ENCODE results near the gene COPE. TPM values are rescaled to one million over a fixed set of nuclear protein-coding genes. Genes with fewer than 3 reads are reported as not detected.
A peak's percentile ranks its signal among the peaks of the same experiment; 100 is the strongest.

COPE gene
- total and polyA plus RNA-seq, 2 of the 4 experiments (the other 2 are of a cell fraction): 347 to 461 TPM

- WGBS, 2 experiments (ENCODE audit: extremely low coverage in 2 of 2, insufficient read length in 1 of 2): 71% methylated on average over 11 of the region's 18 CpGs; no CpG with 5 or more reads in 1 of the 2 experiments
- H2BK5ac ChIP-seq (ENCODE audit: low read depth, low read length, poor library complexity, severe bottlenecking): no peak overlapping the region
- peak overlapping the region; percentile 55; the same call in 1 of the 2 replicates for H3K56ac ChIP-seq (ENCODE audit: extremely low read depth, insufficient read depth, low read length)
- H3K9ac ChIP-seq (ENCODE audit: low read depth, low read length): peak overlapping the region; percentile 56
- peak overlapping the region; percentile 17 for H4K91ac ChIP-seq (ENCODE audit: insufficient read depth, low read depth, low read length)
- peaks cover 11 to 43% of the 10 kb centered on the region in 2 experiments for H3K79me1 ChIP-seq (ENCODE audit: low read depth in 1 of 2, low read length in 2 of 2)
- H3K27ac ChIP-seq (ENCODE audit: insufficient read depth, low read length): peak overlapping the region; percentile 27; the same call in 1 of the 2 replicates
- H3K23ac ChIP-seq (ENCODE audit: low read depth, low read length): peak overlapping the region; percentile 53; the same call in 1 of the 2 replicates
- H2AK5ac ChIP-seq (ENCODE audit: low read depth, low read length): peak overlapping the region; percentile 94
- ChIA-PET CTCF (no interaction called here), POLR2A (ENCODE audit: unreplicated experiment) (no interaction called here)
- H3K4me2 ChIP-seq (ENCODE audit: low read depth, low read length): peak overlapping the region; percentile 82
- H4K20me1 ChIP-seq (ENCODE audit: insufficient read depth, low read length): peaks cover 16% of the 10 kb centered on the region; the same call in 1 of the 2 replicates
- DNase-seq: no peak
- no peaks in the 10 kb centered on the region for H3K9me3 ChIP-seq (ENCODE audit: control insufficient read depth, insufficient read depth, low read length)
- H3K4ac ChIP-seq (ENCODE audit: low read depth, low read length): peak overlapping the region; percentile 94
- dilution Hi-C loops (cut with HindIII; ENCODE audit: low sequenced_read_pairs, unreplicated experiment) (no loop called here), in situ Hi-C loops (cut with MboI; ENCODE audit: low sequenced_read_pairs) (no loop called here), intact Hi-C loops (cut with micrococcal nuclease) (no loop called here)
- peaks cover 6% of the 10 kb centered on the region for H3K4me1 ChIP-seq (ENCODE audit: control insufficient read depth, insufficient read depth, low read length)
- H3K14ac ChIP-seq (replicated peaks; ENCODE audit: low read depth, low read length): peak overlapping the region; percentile 81
- H2AFZ ChIP-seq (replicated peaks; ENCODE audit: low read length, poor library complexity): peak overlapping the region; percentile 89
- H3K18ac ChIP-seq (ENCODE audit: low read depth, low read length): peak overlapping the region; percentile 22; the same call in 1 of the 2 replicates
- H3K27me3 ChIP-seq (ENCODE audit: control insufficient read depth, insufficient read depth, low read length): no peaks in the 10 kb centered on the region
- H3K4me3 ChIP-seq (ENCODE audit: insufficient read depth, low read depth, low read length): peak overlapping the region; percentile 16
- peaks cover 10% of the 10 kb centered on the region for H3K9me1 ChIP-seq (ENCODE audit: insufficient read depth, low read length)
- peak overlapping the region; percentile 44; the same call in 1 of the 3 replicates for H2BK15ac ChIP-seq (ENCODE audit: low read depth, low read length)
- H3K36me3 ChIP-seq (ENCODE audit: control insufficient read depth, insufficient read depth, low read length): peaks cover 20% of the 10 kb centered on the region
- no peak for ATAC-seq (ENCODE audit: low read depth)
- H2BK20ac ChIP-seq (ENCODE audit: low read depth, low read length): 0 out of 2 replicates have a peak overlapping the region, but pooled peaks have one; percentile 26
- H2BK120ac ChIP-seq (ENCODE audit: low read depth, low read length): peak overlapping the region; percentile 69; the same call in 1 of the 2 replicates
- peak overlapping the region; percentile 51 to 94 for H4K8ac ChIP-seq (ENCODE audit: low read depth in 2 of 2, low read length in 2 of 2)
- no TSS peak for BruUV-seq (replicated peaks)
- H4K5ac ChIP-seq (ENCODE audit: low read depth, low read length): peak overlapping the region; percentile 87
- peak overlapping the region; percentile 77 for H2AK9ac ChIP-seq (replicated peaks; ENCODE audit: low read depth, low read length, poor library complexity)
- TF ChIP-seq POLR2A (IDR thresholded peaks at IDR 0.05; ENCODE audit: low read depth, low read length) (no peak), MAFK (IDR thresholded peaks at IDR 0.05; ENCODE audit: low read depth, low read length) (no peak), MAZ (IDR thresholded peaks at IDR 0.05; ENCODE audit: borderline replicate concordance, low read depth, low read length) (no peak), BHLHE40 (IDR thresholded peaks at IDR 0.05; ENCODE audit: low read depth, low read length) (no peak), CEBPB (IDR thresholded peaks at IDR 0.05; ENCODE audit: low read depth, low read length) (no peak), RAD21 (IDR thresholded peaks at IDR 0.05; ENCODE audit: low read length) (no peak), SMC3 (IDR thresholded peaks at IDR 0.05; ENCODE audit: low read depth, low read length) (no peak), NFE2L2 (IDR thresholded peaks at IDR 0.05; ENCODE audit: low read depth, low read length) (no peak), RFX5 (IDR thresholded peaks at IDR 0.05; ENCODE audit: low read depth, low read length) (no peak), ELK1 (IDR thresholded peaks at IDR 0.05; ENCODE audit: borderline replicate concordance, low read depth, low read length) (no peak), MXI1 (IDR thresholded peaks at IDR 0.05; ENCODE audit: borderline replicate concordance, low read depth, low read length) (no peak), FOS (IDR thresholded peaks at IDR 0.05; ENCODE audit: low read depth, low read length) (no peak)
- TF ChIP-seq, protein P1, sequence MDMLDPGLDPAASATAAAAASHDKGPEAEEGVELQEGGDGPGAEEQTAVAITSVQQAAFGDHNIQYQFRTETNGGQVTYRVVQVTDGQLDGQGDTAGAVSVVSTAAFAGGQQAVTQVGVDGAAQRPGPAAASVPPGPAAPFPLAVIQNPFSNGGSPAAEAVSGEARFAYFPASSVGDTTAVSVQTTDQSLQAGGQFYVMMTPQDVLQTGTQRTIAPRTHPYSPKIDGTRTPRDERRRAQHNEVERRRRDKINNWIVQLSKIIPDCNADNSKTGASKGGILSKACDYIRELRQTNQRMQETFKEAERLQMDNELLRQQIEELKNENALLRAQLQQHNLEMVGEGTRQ (IDR thresholded peaks at IDR 0.05; ENCODE audit: low read depth, low read length): no peak
- TF ChIP-seq, protein P2, sequence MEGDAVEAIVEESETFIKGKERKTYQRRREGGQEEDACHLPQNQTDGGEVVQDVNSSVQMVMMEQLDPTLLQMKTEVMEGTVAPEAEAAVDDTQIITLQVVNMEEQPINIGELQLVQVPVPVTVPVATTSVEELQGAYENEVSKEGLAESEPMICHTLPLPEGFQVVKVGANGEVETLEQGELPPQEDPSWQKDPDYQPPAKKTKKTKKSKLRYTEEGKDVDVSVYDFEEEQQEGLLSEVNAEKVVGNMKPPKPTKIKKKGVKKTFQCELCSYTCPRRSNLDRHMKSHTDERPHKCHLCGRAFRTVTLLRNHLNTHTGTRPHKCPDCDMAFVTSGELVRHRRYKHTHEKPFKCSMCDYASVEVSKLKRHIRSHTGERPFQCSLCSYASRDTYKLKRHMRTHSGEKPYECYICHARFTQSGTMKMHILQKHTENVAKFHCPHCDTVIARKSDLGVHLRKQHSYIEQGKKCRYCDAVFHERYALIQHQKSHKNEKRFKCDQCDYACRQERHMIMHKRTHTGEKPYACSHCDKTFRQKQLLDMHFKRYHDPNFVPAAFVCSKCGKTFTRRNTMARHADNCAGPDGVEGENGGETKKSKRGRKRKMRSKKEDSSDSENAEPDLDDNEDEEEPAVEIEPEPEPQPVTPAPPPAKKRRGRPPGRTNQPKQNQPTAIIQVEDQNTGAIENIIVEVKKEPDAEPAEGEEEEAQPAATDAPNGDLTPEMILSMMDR (conservative IDR thresholded peaks at IDR 0.05; ENCODE audit: low read depth, low read length): no peak
Measured at GRCh38 chr19:18941628-18942354, 22.6 kb upstream of the COPE start.
